Activated CD8-positive, alpha-beta memory T cell treated with anti-CD3 and anti-CD28 coated beads, Interleukin-2, amount 50 U/mL, for 4 hours (primary cell): ENCODE data around the gene FXR1.
"Not testable (repeated sequence)": the region's sequence is repeated elsewhere in the genome, so short reads cannot be mapped to it uniquely, and the experiment has no call there.

Experiments
- DNase-seq: peaks from one replicate; pipeline ENCODE4 v3.0.0-alpha.2; 2020

The FXR1 gene

GRCh38 chr3:180940826-180941225 lies 28.4 kb downstream of the FXR1 start:
- DNase-seq: no peak

GRCh38 chr3:180947761-180948390 lies 35.4 kb downstream of the FXR1 start:
- no peak for DNase-seq

GRCh38 chr3:180959691-180960090 lies 47.2 kb downstream of the FXR1 start:
- no peak for DNase-seq

GRCh38 chr3:180961087-180961486 lies 48.6 kb downstream of the FXR1 start:
- DNase-seq: no peak

GRCh38 chr3:180961552-180961951 lies 49.1 kb downstream of the FXR1 start:
- no peak for DNase-seq

- no peak for DNase-seq
These were observed 50.1 kb downstream of the FXR1 start for GRCh38 chr3:180962530-180962929.

GRCh38 chr3:180970931-180971330 lies 58.5 kb downstream of the FXR1 start:
- DNase-seq: no peak

- DNase-seq: no peak
These were observed 61.1 kb downstream of the FXR1 start for GRCh38 chr3:180973543-180973942.

- DNase-seq: no peak
These were observed 61.8 kb downstream of the FXR1 start for GRCh38 chr3:180974286-180974685.

- DNase-seq: no peak
These were observed 65.0 kb downstream of the FXR1 start for GRCh38 chr3:180977498-180977897.

GRCh38 chr3:180979961-180980360 lies 67.5 kb downstream of the FXR1 start:
- no peak for DNase-seq

GRCh38 chr3:180980611-180981010 lies 68.1 kb downstream of the FXR1 start:
- no peak for DNase-seq

- DNase-seq: no peak
These were observed 69.4 kb downstream of the FXR1 start for GRCh38 chr3:180981912-180982311.

GRCh38 chr3:180983136-180983535 lies 70.7 kb downstream of the FXR1 start:
- no peak for DNase-seq

GRCh38 chr3:180986366-180986765 lies 73.9 kb downstream of the FXR1 start:
- DNase-seq: not testable (repeated sequence)

GRCh38 chr3:180987344-180987743 lies 74.9 kb downstream of the FXR1 start:
- no peak for DNase-seq

- DNase-seq: peak; percentile 87
These were observed 77.1 kb downstream of the FXR1 start, which contains the start of gene DNAJC19 for GRCh38 chr3:180989291-180990163. DNAJC19 (minus strand) TSS chr3:180989736; CDS start chr3:180989602, 134 bp downstream.

- no peak for DNase-seq
These were observed 78.0 kb downstream of the FXR1 start for GRCh38 chr3:180990505-180990904.

- no peak for DNase-seq
These were observed 84.0 kb downstream of the FXR1 start for GRCh38 chr3:180996415-180996932.

- DNase-seq: not testable (repeated sequence)
These were observed 89.9 kb downstream of the FXR1 start for GRCh38 chr3:181002331-181002730.

GRCh38 chr3:181003469-181003868 lies 91.0 kb downstream of the FXR1 start:
- not testable (repeated sequence) for DNase-seq

GRCh38 chr3:181006541-181006940 lies 94.1 kb downstream of the FXR1 start:
- no peak for DNase-seq

GRCh38 chr3:181007262-181007661 lies 94.8 kb downstream of the FXR1 start:
- DNase-seq: no peak

- DNase-seq: no peak
These were observed 96.3 kb downstream of the FXR1 start for GRCh38 chr3:181008796-181009195.
